Brain microvascular endothelial cell (primary cell): ENCODE results near the gene LDLRAD3.
"Not testable (repeated sequence)": the region's sequence is repeated elsewhere in the genome, so short reads cannot be mapped to it uniquely, and the experiment has no call there.

Source experiments
- DNase-seq: peaks from one replicate; pipeline ENCODE4 v3.0.0-alpha.2; 2020
- H3K27ac ChIP-seq: fragments of 250-450 bp; sonication (Bioruptor Pico); 2 replicates; pipeline ENCODE4 v1.5.1; 2020; ENCODE audit warnings: mild to moderate bottlenecking, moderate library complexity
- H3K27me3 ChIP-seq: fragments of 250-450 bp; sonication (Bioruptor Pico); replicated peaks from 2 replicates; pipeline ENCODE4 v1.5.1; 2020; ENCODE audit warnings: mild to moderate bottlenecking
- H3K36me3 ChIP-seq: fragments of 250-450 bp; sonication (Bioruptor Pico); replicated peaks from 2 replicates; pipeline ENCODE4 v1.5.1; 2020; ENCODE audit warnings: mild to moderate bottlenecking
- H3K4me3 ChIP-seq: 2 replicates; pipeline ENCODE4 v1.5.1; 2011; ENCODE audit warnings: low read depth, mild to moderate bottlenecking, control low read depth, low read length, moderate library complexity
- in situ Hi-C: cut with HindIII; loops from 2 replicates; pipeline ENCODE4 v1.10.0; 2017; ENCODE audit warnings: low sequenced_read_pairs, low pct_ligation_motif_present
- TF ChIP-seq, protein P1 (sequence below): IDR thresholded peaks from 2 replicates; pipeline ENCODE4 v1.5.1; 2011; ENCODE audit warnings: low read depth, mild to moderate bottlenecking, moderate library complexity, low read length, control low read depth, inconsistent platforms; ENCODE audit errors: missing control alignments

The LDLRAD3 gene

GRCh38 chr11:36187622-36188021 lies 243.8 kb downstream of the LDLRAD3 start:
- no peak for DNase-seq
- no peak overlapping the region for H3K27ac ChIP-seq
- in situ Hi-C loops = no loop called here
- TF ChIP-seq, protein P1, sequence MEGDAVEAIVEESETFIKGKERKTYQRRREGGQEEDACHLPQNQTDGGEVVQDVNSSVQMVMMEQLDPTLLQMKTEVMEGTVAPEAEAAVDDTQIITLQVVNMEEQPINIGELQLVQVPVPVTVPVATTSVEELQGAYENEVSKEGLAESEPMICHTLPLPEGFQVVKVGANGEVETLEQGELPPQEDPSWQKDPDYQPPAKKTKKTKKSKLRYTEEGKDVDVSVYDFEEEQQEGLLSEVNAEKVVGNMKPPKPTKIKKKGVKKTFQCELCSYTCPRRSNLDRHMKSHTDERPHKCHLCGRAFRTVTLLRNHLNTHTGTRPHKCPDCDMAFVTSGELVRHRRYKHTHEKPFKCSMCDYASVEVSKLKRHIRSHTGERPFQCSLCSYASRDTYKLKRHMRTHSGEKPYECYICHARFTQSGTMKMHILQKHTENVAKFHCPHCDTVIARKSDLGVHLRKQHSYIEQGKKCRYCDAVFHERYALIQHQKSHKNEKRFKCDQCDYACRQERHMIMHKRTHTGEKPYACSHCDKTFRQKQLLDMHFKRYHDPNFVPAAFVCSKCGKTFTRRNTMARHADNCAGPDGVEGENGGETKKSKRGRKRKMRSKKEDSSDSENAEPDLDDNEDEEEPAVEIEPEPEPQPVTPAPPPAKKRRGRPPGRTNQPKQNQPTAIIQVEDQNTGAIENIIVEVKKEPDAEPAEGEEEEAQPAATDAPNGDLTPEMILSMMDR = no peak
- H3K36me3 ChIP-seq = no peaks in the 10 kb centered on the region
- no peaks in the 10 kb centered on the region for H3K27me3 ChIP-seq
- no peak overlapping the region for H3K4me3 ChIP-seq

GRCh38 chr11:36189735-36190134 lies 245.9 kb downstream of the LDLRAD3 start:
- H3K36me3 ChIP-seq, H3K27ac ChIP-seq, DNase-seq, H3K27me3 ChIP-seq, H3K4me3 ChIP-seq, in situ Hi-C loops: not testable (repeated sequence)

GRCh38 chr11:36191941-36192340 lies 248.1 kb downstream of the LDLRAD3 start:
- no peak overlapping the region for H3K4me3 ChIP-seq
- in situ Hi-C loops = no loop called here

GRCh38 chr11:36192425-36193289 lies 248.8 kb downstream of the LDLRAD3 start:
- no peak overlapping the region for H3K4me3 ChIP-seq
- H3K36me3 ChIP-seq = no peaks in the 10 kb centered on the region
- no peak overlapping the region for H3K27ac ChIP-seq
- H3K27me3 ChIP-seq = no peaks in the 10 kb centered on the region
- DNase-seq = no peak
- TF ChIP-seq, protein P1 = no peak
- in situ Hi-C loops = no loop called here

More at GRCh38 chr11:36191941-36192340, 248.1 kb downstream of the LDLRAD3 start:
- no peak for DNase-seq
- H3K27me3 ChIP-seq = no peaks in the 10 kb centered on the region
- TF ChIP-seq, protein P1 = no peak
- H3K27ac ChIP-seq = no peak overlapping the region
- H3K36me3 ChIP-seq = no peaks in the 10 kb centered on the region

- no peaks in the 10 kb centered on the region for H3K27me3 ChIP-seq
- TF ChIP-seq, protein P1 = no peak
- in situ Hi-C loops = no loop called here
These were observed 249.4 kb downstream of the LDLRAD3 start for GRCh38 chr11:36193290-36193619.

GRCh38 chr11:36193721-36194120 lies 249.9 kb downstream of the LDLRAD3 start:
- in situ Hi-C loops = no loop called here
- no peaks in the 10 kb centered on the region for H3K36me3 ChIP-seq
- TF ChIP-seq, protein P1 = no peak

More at GRCh38 chr11:36193290-36193619, 249.4 kb downstream of the LDLRAD3 start:
- no peak overlapping the region for H3K27ac ChIP-seq
- DNase-seq = no peak
- H3K4me3 ChIP-seq = no peak overlapping the region
- no peaks in the 10 kb centered on the region for H3K36me3 ChIP-seq

More at GRCh38 chr11:36193721-36194120, 249.9 kb downstream of the LDLRAD3 start:
- DNase-seq = no peak
- H3K27ac ChIP-seq = no peak overlapping the region
- H3K4me3 ChIP-seq = no peak overlapping the region
- no peaks in the 10 kb centered on the region for H3K27me3 ChIP-seq
